Left cardiac atrium (tissue), 4 donors: Measurements from ENCODE around the gene B4GALT5. TPM values are rescaled to one million over a fixed set of nuclear protein-coding genes. Genes with fewer than 3 reads are reported as not detected.
"Not testable (repeated sequence)": the region's sequence is repeated elsewhere in the genome, so short reads cannot be mapped to it uniquely, and the experiment has no call there.

Experiments used
- ATAC-seq, 2 donors: fragments of 200-7000 bp; cut with Tn5 transposase; one replicate each; pipeline ENCODE4 v1.9.1; 2020; ENCODE audit warnings: mild to moderate bottlenecking in 2 of 2, moderate library complexity in 2 of 2
- DNase-seq: peaks from one replicate; pipeline ENCODE4 v3.0.0-alpha.2; 2020
- intact Hi-C, 2 donors: fragments of 100-400 bp; cut with DNase I; formaldehyde crosslinking; loops; one replicate each; pipeline versions ENCODE4 v1.14.1 to v1.15.1; 2022 to 2023
- total RNA-seq, 2 donors: library from RNA; stranded (reverse); fragmentation: NEBNext Ultra II Directional; extraction: Animal tissue kit (Norgen Biotek cat#: 25700); gene quantifications; one replicate each; pipeline ENCODE4 v1.2.1, GENCODE V29; 2021
- donor health status: DM: no; HTN: yes; CAD: no.
- donor health status: DM: no; HTN: yes; CAD: no; lungs with severe emphysema.
- donor health status: DM: yes; HTN: yes; CAD: no.
- donor health status: Dilated cardiomyopathy.

B4GALT5 gene
- total RNA-seq, 2 donors from 2014 or later: 24.1 to 32.6 TPM

- DNase-seq (no peak), ATAC-seq (no peak)
- intact Hi-C loops: loop anchor here (10.0 kb wide), 2 partner anchors 185 to 195 kb away; partner anchors contain the start of gene SLC9A8 (in 1 of the 2)
These were observed 94.3 kb downstream of the B4GALT5 start for GRCh38 chr20:49619113-49620048.

GRCh38 chr20:49618289-49618688 lies 95.4 kb downstream of the B4GALT5 start:
- ATAC-seq (no peak), DNase-seq (no peak)
- intact Hi-C loops: loop anchor here (10.0 kb wide), 2 partner anchors 187 to 197 kb away; partner anchors contain the start of gene SLC9A8 (in 1 of the 2)

- ATAC-seq, DNase-seq: not testable (repeated sequence)
- intact Hi-C loops: loop anchor here (10.0 kb wide), 2 partner anchors 187 to 197 kb away; partner anchors contain the start of gene SLC9A8 (in 1 of the 2)
These were observed 96.3 kb downstream of the B4GALT5 start for GRCh38 chr20:49617394-49617793.

GRCh38 chr20:49616154-49617007 lies 97.3 kb downstream of the B4GALT5 start:
- no peak for ATAC-seq
- intact Hi-C loops: loop anchor here (10.0 kb wide), 2 partner anchors 188 to 198 kb away; partner anchors contain the start of gene SLC9A8 (in 1 of the 2)
- DNase-seq: no peak

- intact Hi-C loops: loop anchor here (10.0 kb wide), 2 partner anchors 189 to 199 kb away; partner anchors contain the start of gene SLC9A8 (in 1 of the 2)
- DNase-seq: peak; percentile 57
- ATAC-seq: peak; percentile 32 to 88
These were observed 98.1 kb downstream of the B4GALT5 start for GRCh38 chr20:49615401-49616153.

GRCh38 chr20:49615051-49615400 lies 98.7 kb downstream of the B4GALT5 start:
- intact Hi-C loops: loop anchor here (10.0 kb wide), 2 partner anchors 190 to 200 kb away; partner anchors contain the start of gene SLC9A8 (in 1 of the 2)
- not testable (repeated sequence) for ATAC-seq, DNase-seq

- intact Hi-C loops: loop anchor here (10.0 kb wide), 2 partner anchors 190 to 200 kb away; partner anchors contain the start of gene SLC9A8 (in 1 of the 2)
- no peak for ATAC-seq
- no peak for DNase-seq
These were observed 99.2 kb downstream of the B4GALT5 start for GRCh38 chr20:49614338-49615050.

GRCh38 chr20:49612127-49612738 lies 101.4 kb downstream of the B4GALT5 start:
- intact Hi-C loops: loop anchor here (1.0 to 10.0 kb wide), 3 partner anchors 193 to 234 kb away; partner anchors contain the start of gene SLC9A8 (in 1 of the 2)
- ATAC-seq: peak; percentile 2 to 70
- DNase-seq: peak; percentile 46

GRCh38 chr20:49611539-49612126 lies 102.0 kb downstream of the B4GALT5 start:
- not testable (repeated sequence) for ATAC-seq, DNase-seq
- intact Hi-C loops: loop anchor here (1.0 to 10.0 kb wide), 4 partner anchors 193 to 317 kb away; partner anchors contain the start of gene SLC9A8 (in 1 of the 2)

- ATAC-seq (peak; percentile 73 to 81), DNase-seq (peak; percentile 78)
- intact Hi-C loops: loop anchor here (2.0 to 10.0 kb wide), 3 partner anchors 194 to 318 kb away; partner anchors contain the start of gene SLC9A8 (in 1 of the 2)
These were observed 102.8 kb downstream of the B4GALT5 start for GRCh38 chr20:49610691-49611538.

- intact Hi-C loops: loop anchor here (2.0 to 5.0 kb wide), 3 partner anchors 66 to 277 kb away; no protein-coding TSS in a partner anchor
- DNase-seq: peak; percentile 67
- ATAC-seq: peak; percentile 60 to 66
These were observed 104.7 kb downstream of the B4GALT5 start for GRCh38 chr20:49608752-49609670.

GRCh38 chr20:49607568-49607967 lies 106.1 kb downstream of the B4GALT5 start:
- intact Hi-C loops: loop anchor here (5.0 kb wide), 2 partner anchors 65 to 275 kb away; no protein-coding TSS in a partner anchor
- peak; percentile 4 for DNase-seq
- no peak for ATAC-seq

GRCh38 chr20:49603209-49603627 lies 110.5 kb downstream of the B4GALT5 start:
- ATAC-seq (peak; percentile 59 to 61), DNase-seq (peak; percentile 52)
- intact Hi-C loops: no loop called here
